HG02642 (cell line): ENCODE measurements around the gene ZNF618.

Experiments
- ATAC-seq: cut with Tn5 transposase; IDR thresholded peaks from one replicate; pipeline ENCODE4 v1.9.1; 2021; ENCODE audit warnings: mild to moderate bottlenecking; ENCODE audit not compliant: unreplicated experiment, poor library complexity

Gene ZNF618

GRCh38 chr9:113954591-113954990 is 78.5 kb downstream of the ZNF618 start:
- ATAC-seq: no peak

- ATAC-seq: no peak
These were observed 79.1 kb downstream of the ZNF618 start for GRCh38 chr9:113955076-113955752.

GRCh38 chr9:113956901-113957300 is 80.8 kb downstream of the ZNF618 start:
- no peak for ATAC-seq

GRCh38 chr9:113957351-113957750 is 81.2 kb downstream of the ZNF618 start:
- ATAC-seq: no peak

- ATAC-seq: no peak
These were observed 81.8 kb downstream of the ZNF618 start for GRCh38 chr9:113957821-113958341.

GRCh38 chr9:113958556-113958955 is 82.4 kb downstream of the ZNF618 start:
- no peak for ATAC-seq

GRCh38 chr9:113960768-113961167 is 84.7 kb downstream of the ZNF618 start:
- ATAC-seq: no peak

- no peak for ATAC-seq
These were observed 86.3 kb downstream of the ZNF618 start for GRCh38 chr9:113962396-113962795.

GRCh38 chr9:113963017-113963620 is 87.0 kb downstream of the ZNF618 start:
- no peak for ATAC-seq

GRCh38 chr9:113963696-113964494 is 87.8 kb downstream of the ZNF618 start:
- ATAC-seq: no peak

- ATAC-seq: no peak
These were observed 88.5 kb downstream of the ZNF618 start for GRCh38 chr9:113964495-113965170.

- ATAC-seq: no peak
These were observed 90.3 kb downstream of the ZNF618 start for GRCh38 chr9:113966394-113966793.

- no peak for ATAC-seq
These were observed 91.3 kb downstream of the ZNF618 start for GRCh38 chr9:113967380-113967779.

GRCh38 chr9:113969343-113969742 is 93.2 kb downstream of the ZNF618 start:
- no peak for ATAC-seq

- ATAC-seq: no peak
These were observed 97.1 kb downstream of the ZNF618 start for GRCh38 chr9:113973226-113973625.

GRCh38 chr9:113973963-113974413 is 97.9 kb downstream of the ZNF618 start:
- ATAC-seq: no peak

GRCh38 chr9:113976915-113977314 is 100.8 kb downstream of the ZNF618 start:
- no peak for ATAC-seq

- no peak for ATAC-seq
These were observed 102.7 kb downstream of the ZNF618 start for GRCh38 chr9:113978725-113979342.

GRCh38 chr9:113979343-113980127 is 103.4 kb downstream of the ZNF618 start:
- ATAC-seq: no peak
